AG09319 (cell line): ENCODE data around the gene SMAD6.

Experiments used
- DNase-seq: peaks from one replicate; pipeline ENCODE4 v3.0.0-alpha.2; 2010; ENCODE audit warnings: low read depth; ENCODE audit errors: extremely low read depth
- CTCF ChIP-seq: IDR thresholded peaks from 2 replicates; pipeline ENCODE4 v1.5.1; 2011; ENCODE audit warnings: low read depth, mild to moderate bottlenecking, inconsistent platforms, low read length, moderate library complexity

SMAD6 gene

GRCh38 chr15:66748708-66749035, 46.6 kb downstream of the SMAD6 start:
- no peak for TF ChIP-seq CTCF
- no peak for DNase-seq

- no peak for DNase-seq
- no peak for TF ChIP-seq CTCF
These were observed 48.0 kb downstream of the SMAD6 start for GRCh38 chr15:66749841-66750575.

GRCh38 chr15:66750609-66751008, 48.6 kb downstream of the SMAD6 start:
- TF ChIP-seq CTCF: no peak

GRCh38 chr15:66751579-66751978, 49.5 kb downstream of the SMAD6 start:
- no peak for TF ChIP-seq CTCF
- no peak for DNase-seq

More at GRCh38 chr15:66750609-66751008, 48.6 kb downstream of the SMAD6 start:
- no peak for DNase-seq

- no peak for TF ChIP-seq CTCF
- no peak for DNase-seq
These were observed 50.0 kb downstream of the SMAD6 start for GRCh38 chr15:66752078-66752477.

GRCh38 chr15:66753687-66754377, 51.8 kb downstream of the SMAD6 start:
- DNase-seq: no peak
- no peak for TF ChIP-seq CTCF

GRCh38 chr15:66754789-66755188, 52.8 kb downstream of the SMAD6 start:
- TF ChIP-seq CTCF: no peak
- no peak for DNase-seq
